Upper lobe of left lung (tissue), 6 donors: ENCODE measurements around the gene ATXN7L1. TPM values are rescaled to one million over a fixed set of nuclear protein-coding genes. Genes with fewer than 3 reads are reported as not detected.
A peak's percentile ranks its signal among the peaks of the same experiment; 100 is the strongest.

Source experiments
- ATAC-seq, 2 donors: fragments of 200-7000 bp; cut with Tn5 transposase; one replicate each; pipeline ENCODE4 v1.9.1; 2022; ENCODE audit warnings: mild to moderate bottlenecking in 2 of 2, moderate library complexity in 2 of 2; ENCODE audit not compliant: low FRiP score in 2 of 2
- DNase-seq, 2 donors: peaks; one replicate each; pipeline ENCODE4 v3.0.0-alpha.2; 2019 to 2020
- H3K27ac ChIP-seq, 4 donors: fragments of 200-600 bp; sonication (generic); one replicate each; pipeline ENCODE4 v1.5.1; 2016 to 2019
- H3K27me3 ChIP-seq, 4 donors: fragments of 200-600 bp; sonication (generic); one replicate each; pipeline ENCODE4 v1.5.1; 2017 to 2019
- H3K36me3 ChIP-seq, 4 donors: fragments of 200-600 bp; sonication (generic); one replicate each; pipeline ENCODE4 v1.5.1; 2016 to 2019
- H3K4me1 ChIP-seq, 4 donors: fragments of 200-600 bp; sonication (generic); one replicate each; pipeline ENCODE4 v1.5.1; 2018 to 2019
- H3K4me3 ChIP-seq, 4 donors: fragments of 200-600 bp; sonication (generic); one replicate each; pipeline ENCODE4 v1.5.1; 2017 to 2019; ENCODE audit warnings: mild to moderate bottlenecking in 2 of 4, moderate library complexity in 1 of 4
- H3K9me3 ChIP-seq, 4 donors: fragments of 200-600 bp; sonication (generic); one replicate each; pipeline ENCODE4 v1.5.1; 2018 to 2019
- EP300 ChIP-seq, 4 donors: sonication (generic); formaldehyde crosslinking; IDR thresholded peaks; one replicate each; pipeline ENCODE4 v1.5.1; 2017; ENCODE audit warnings: antibody characterized with exemption in 4 of 4, control low read depth in 2 of 4
- POLR2A ChIP-seq, 4 donors: fragments of 450-650 bp; IDR thresholded peaks; one replicate each; pipeline ENCODE4 v1.5.1; 2016 to 2017; ENCODE audit warnings: antibody characterized with exemption in 4 of 4, mild to moderate bottlenecking in 2 of 4
- POLR2AphosphoS5 ChIP-seq, 2 donors: sonication (generic); formaldehyde crosslinking; IDR thresholded peaks; one replicate each; pipeline ENCODE4 v1.5.1; 2017; ENCODE audit warnings: antibody characterized with exemption in 2 of 2
- WGBS, 2 donors: methylation state at CpG; one replicate each; pipeline ENCODE4 v1.1.5; 2017 to 2018; 5-methylcytosine and 5-hydroxymethylcytosine counted together
- total RNA-seq, 6 donors: library from RNA; depleted of rRNA in 4 of 6; stranded (reverse); fragments of >200 nt in 4 of 6; gene quantifications; one replicate each; pipeline versions ENCODE4 v1.1.0 to v1.2.1, GENCODE V29; 2016 to 2021
- TF ChIP-seq, protein P1 (sequence below), 6 experiments: fragments of 450-650 bp in 4 of 6; fragments of 200-600 bp in 2 of 6; sonication (generic) in 2 of 6; IDR thresholded peaks; one replicate each; pipeline ENCODE4 v1.5.1; 2016 to 2019; ENCODE audit warnings: antibody characterized with exemption in 6 of 6
- donor health status: DM: no; HTN: no; CAD: no; lungs with moderate emphysema.
- donor health status: DM: no; HTN: yes; CAD: no; lungs with severe emphysema.

The ATXN7L1 gene
- total RNA-seq, 6 donors from 2014 or later, result 7.1 to 43.0 (median 13.4) TPM

DNA sequence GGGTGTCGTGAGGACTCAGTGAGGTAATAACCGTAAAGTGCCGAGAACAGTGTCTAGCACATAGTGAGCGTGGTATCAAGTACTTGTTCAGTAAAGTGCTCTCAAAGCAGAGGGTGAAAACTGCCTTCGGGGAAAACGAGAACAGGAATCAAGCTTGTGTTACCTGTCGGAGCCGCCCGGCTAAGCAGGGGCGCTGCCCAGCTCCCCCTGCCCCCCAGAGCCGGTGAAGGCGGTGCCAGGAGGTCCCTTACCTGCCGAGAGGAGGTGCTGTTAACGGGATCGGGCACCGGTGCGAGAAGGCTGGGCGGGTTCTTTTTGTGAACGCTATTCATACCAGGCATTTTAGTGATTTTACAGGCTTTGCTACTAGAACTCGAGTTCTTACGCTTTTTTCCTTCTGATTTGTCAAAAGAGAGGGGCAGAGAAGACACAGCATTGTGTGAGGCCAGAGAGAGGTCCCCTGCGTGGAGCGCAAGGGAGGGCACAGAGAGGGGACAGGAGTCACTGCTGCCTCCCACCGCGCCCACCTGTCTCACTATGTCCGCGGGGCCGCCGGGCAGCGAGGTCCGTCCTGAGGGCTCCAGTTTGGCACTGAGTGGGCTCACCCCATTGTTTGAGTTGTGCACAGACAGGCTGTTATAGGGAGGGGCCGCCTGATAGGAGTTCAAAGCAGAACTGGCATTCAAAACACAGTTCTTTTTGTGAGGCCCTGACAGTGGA is 262.6 kb downstream of the ATXN7L1 start:
- peaks cover 0 to 42% (median 26%) of the 10 kb centered on the region in 4 donors for H3K36me3 ChIP-seq
- WGBS, 2 donors, result 90 to 92% methylated on average over 32 of the region's 32 CpGs

DNA sequence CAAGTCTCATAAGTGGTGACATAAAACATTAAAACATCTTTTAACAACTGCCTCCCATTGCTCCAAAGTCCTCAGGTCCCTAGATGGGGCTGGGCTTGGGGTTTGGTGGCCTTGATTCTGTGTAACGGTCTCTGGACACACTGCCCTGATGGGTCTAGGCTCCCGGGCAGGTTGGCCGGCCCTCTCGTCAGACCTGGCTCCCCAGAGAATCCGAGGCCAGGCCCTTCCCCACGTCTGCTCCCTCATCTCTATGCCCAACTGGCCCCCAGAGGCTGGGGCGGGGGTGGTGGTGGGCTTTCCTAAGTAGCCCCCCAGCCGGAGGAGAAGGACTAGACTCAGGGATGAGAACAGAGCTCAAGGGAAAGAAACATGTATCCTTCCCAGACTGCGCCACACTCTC is 263.6 kb downstream of the ATXN7L1 start:
- no peak for TF ChIP-seq POLR2AphosphoS5 (IDR thresholded peaks at IDR 0.05)
- no peak for TF ChIP-seq POLR2A (IDR thresholded peaks at IDR 0.05)
- no peaks in the 10 kb centered on the region for H3K27me3 ChIP-seq
- ATAC-seq (no peak), DNase-seq (peak in 1 of 2 donors; percentile 31)
- WGBS, 2 donors, result 94 to 100% methylated on average over 1 to 6 of the region's 9 CpGs
- H3K9me3 ChIP-seq, result no peaks in the 10 kb centered on the region
- H3K4me3 ChIP-seq, result no peak overlapping the region
- H3K27ac ChIP-seq, result no peak overlapping the region
- H3K4me1 ChIP-seq, result no peaks in the 10 kb centered on the region
- H3K36me3 ChIP-seq, result peaks cover 0 to 33% (median 22%) of the 10 kb centered on the region in 4 donors

More for the DNA sequence above, 262.6 kb downstream of the ATXN7L1 start:
- DNase-seq, result peak in 1 of 2 donors; percentile 72
- H3K4me1 ChIP-seq, result no peaks in the 10 kb centered on the region
- no peak overlapping the region for H3K4me3 ChIP-seq
- no peaks in the 10 kb centered on the region for H3K27me3 ChIP-seq
- no peak overlapping the region for H3K27ac ChIP-seq
- ATAC-seq, result no peak
- TF ChIP-seq, protein P1, sequence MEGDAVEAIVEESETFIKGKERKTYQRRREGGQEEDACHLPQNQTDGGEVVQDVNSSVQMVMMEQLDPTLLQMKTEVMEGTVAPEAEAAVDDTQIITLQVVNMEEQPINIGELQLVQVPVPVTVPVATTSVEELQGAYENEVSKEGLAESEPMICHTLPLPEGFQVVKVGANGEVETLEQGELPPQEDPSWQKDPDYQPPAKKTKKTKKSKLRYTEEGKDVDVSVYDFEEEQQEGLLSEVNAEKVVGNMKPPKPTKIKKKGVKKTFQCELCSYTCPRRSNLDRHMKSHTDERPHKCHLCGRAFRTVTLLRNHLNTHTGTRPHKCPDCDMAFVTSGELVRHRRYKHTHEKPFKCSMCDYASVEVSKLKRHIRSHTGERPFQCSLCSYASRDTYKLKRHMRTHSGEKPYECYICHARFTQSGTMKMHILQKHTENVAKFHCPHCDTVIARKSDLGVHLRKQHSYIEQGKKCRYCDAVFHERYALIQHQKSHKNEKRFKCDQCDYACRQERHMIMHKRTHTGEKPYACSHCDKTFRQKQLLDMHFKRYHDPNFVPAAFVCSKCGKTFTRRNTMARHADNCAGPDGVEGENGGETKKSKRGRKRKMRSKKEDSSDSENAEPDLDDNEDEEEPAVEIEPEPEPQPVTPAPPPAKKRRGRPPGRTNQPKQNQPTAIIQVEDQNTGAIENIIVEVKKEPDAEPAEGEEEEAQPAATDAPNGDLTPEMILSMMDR (IDR thresholded peaks at IDR 0.05), result no peak
- TF ChIP-seq POLR2AphosphoS5 (IDR thresholded peaks at IDR 0.05) (no peak), POLR2A (IDR thresholded peaks at IDR 0.05) (no peak)
- no peaks in the 10 kb centered on the region for H3K9me3 ChIP-seq

DNA sequence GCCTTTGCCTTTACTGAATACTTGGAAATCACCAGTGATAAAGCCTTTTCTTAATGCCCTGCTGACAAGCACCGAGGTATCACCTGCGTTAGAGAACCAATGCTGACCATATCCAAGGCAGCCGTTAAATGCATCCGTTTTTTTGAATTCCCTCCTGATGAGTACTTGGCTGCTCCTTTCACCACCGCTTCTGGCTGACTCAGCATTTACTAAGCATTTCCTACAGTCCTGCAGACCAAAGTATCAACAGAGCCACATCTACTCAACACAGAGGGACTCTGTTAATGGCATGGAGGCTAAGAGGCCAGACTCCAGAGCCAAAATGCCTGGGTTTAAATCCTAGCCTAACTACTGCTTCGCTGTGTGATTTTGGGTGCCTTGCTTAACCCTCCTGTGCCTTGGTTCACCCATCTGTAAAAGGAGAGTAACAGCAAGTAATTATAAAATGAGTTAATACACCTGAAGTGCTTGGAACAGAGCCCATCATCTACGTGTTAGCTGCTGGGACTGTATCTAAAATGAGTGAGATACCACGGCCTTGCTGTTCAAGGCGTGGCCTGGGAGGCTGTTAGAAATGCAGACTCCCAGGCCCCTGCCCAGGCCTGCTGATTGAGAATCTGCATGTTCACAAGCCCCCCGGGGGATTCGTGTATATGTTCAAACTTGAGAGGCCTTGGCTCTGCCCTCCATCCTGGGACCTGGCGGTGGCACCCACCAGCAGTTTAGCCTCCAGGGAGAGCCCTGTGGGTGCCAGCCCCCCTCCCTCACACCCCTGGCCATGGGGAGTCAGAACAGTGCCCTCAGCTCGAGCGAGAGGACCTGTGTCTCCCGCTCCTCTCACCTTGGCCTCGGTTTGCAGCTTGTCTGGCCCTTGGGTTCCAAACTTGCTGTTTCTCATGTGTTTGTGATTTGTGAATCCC is 264.3 kb downstream of the ATXN7L1 start:
- 89 to 92% methylated on average over 15 to 16 of the region's 16 CpGs for WGBS, 2 donors
- peak in 1 of 2 donors; percentile 30 for DNase-seq

GRCh38 chr7:105610165-105610930 is 266.1 kb downstream of the ATXN7L1 start:
- peaks cover 0 to 21% (median 17%) of the 10 kb centered on the region in 4 donors for H3K36me3 ChIP-seq
- WGBS, 2 donors, result 82 to 95% methylated on average over 8 of the region's 8 CpGs
- H3K4me3 ChIP-seq, result no peak overlapping the region
- ATAC-seq, result no peak
- no peaks in the 10 kb centered on the region for H3K4me1 ChIP-seq
- no peaks in the 10 kb centered on the region for H3K27me3 ChIP-seq
- DNase-seq, result no peak
- TF ChIP-seq, protein P1 (IDR thresholded peaks at IDR 0.05), result no peak
- TF ChIP-seq POLR2AphosphoS5 (IDR thresholded peaks at IDR 0.05) (no peak), POLR2A (IDR thresholded peaks at IDR 0.05) (no peak), EP300 (IDR thresholded peaks at IDR 0.05) (no peak)
- no peak overlapping the region for H3K27ac ChIP-seq
- no peaks in the 10 kb centered on the region for H3K9me3 ChIP-seq

More for the DNA sequence above, 264.3 kb downstream of the ATXN7L1 start:
- Histone ChIP-seq H3K4me3 (no peak overlapping the region), H3K9me3 (no peaks in the 10 kb centered on the region), H3K36me3 (peaks cover 0 to 29% (median 21%) of the 10 kb centered on the region in 4 donors), H3K4me1 (no peaks in the 10 kb centered on the region), H3K27me3 (no peaks in the 10 kb centered on the region), H3K27ac (no peak overlapping the region)
- ATAC-seq, result no peak
- TF ChIP-seq POLR2A (IDR thresholded peaks at IDR 0.05) (no peak), POLR2AphosphoS5 (IDR thresholded peaks at IDR 0.05) (no peak), EP300 (IDR thresholded peaks at IDR 0.05) (no peak)
- TF ChIP-seq, protein P1 (IDR thresholded peaks at IDR 0.05), result no peak
